OCI-LY7 (cell line): ENCODE data around the gene NTRK3. TPM values are rescaled to one million over a fixed set of nuclear protein-coding genes. Genes with fewer than 3 reads are reported as not detected.

Experiments used
- BruUV-seq: library from RNA; stranded (reverse); fragments of 400-500 nt; replicated peaks from 2 replicates; lab custom pipeline; 2021; lab: Mats Ljungman, UMichigan
- CTCF ChIA-PET: fragments of 300-600 bp; sonication (Branson Sonifier 250); formaldehyde crosslinking; loops from one replicate; lab custom pipeline; 2022; ENCODE audit warnings: antibody characterized with exemption; ENCODE audit not compliant: unreplicated experiment; lab: Charles Lee
- POLR2A ChIA-PET: fragments of 300-600 bp; sonication (Branson Sonifier 250); formaldehyde crosslinking; loops from one replicate; lab custom pipeline; 2022; ENCODE audit warnings: antibody characterized with exemption; lab: Charles Lee
- DNase-seq: peaks from one replicate; pipeline ENCODE4 v3.0.0-alpha.2; 2015; ENCODE audit warnings: low spot score
- H2AFZ ChIP-seq: fragments of 200-600 bp; sonication (generic), shearing (Covaris generic); 2 replicates; pipeline ENCODE4 v1.6.1; 2014; ENCODE audit warnings: mild to moderate bottlenecking, antibody characterized with exemption, low read length, moderate library complexity
- H3K27ac ChIP-seq: fragments of 200-600 bp; sonication (generic); 2 replicates; pipeline ENCODE4 v1.5.1; 2014; ENCODE audit warnings: mixed run types, low read depth, mild to moderate bottlenecking, moderate library complexity, low read length, inconsistent platforms; ENCODE audit not compliant: poor library complexity, severe bottlenecking
- H3K36me3 ChIP-seq: fragments of 200-600 bp; sonication (generic); 2 replicates; pipeline ENCODE4 v1.6.1; 2014; ENCODE audit warnings: mild to moderate bottlenecking, antibody characterized with exemption, low read length, moderate library complexity, mixed read lengths; ENCODE audit not compliant: insufficient read depth
- H3K4me1 ChIP-seq: fragments of 200-600 bp; sonication (generic); 2 replicates; pipeline ENCODE4 v1.5.1; 2014; ENCODE audit warnings: mild to moderate bottlenecking, low read length; ENCODE audit not compliant: insufficient read depth, poor library complexity, severe bottlenecking
- H3K4me2 ChIP-seq: fragments of 200-600 bp; sonication (generic); 2 replicates; pipeline ENCODE4 v1.6.1; 2014; ENCODE audit warnings: mild to moderate bottlenecking, low read length
- H3K4me3 ChIP-seq: fragments of 200-600 bp; sonication (generic); 2 replicates; pipeline ENCODE4 v1.5.1; 2014; ENCODE audit warnings: mild to moderate bottlenecking, low read depth, low read length; ENCODE audit not compliant: poor library complexity, severe bottlenecking
- H3K79me2 ChIP-seq: fragments of 200-600 bp; sonication (generic); 2 replicates; pipeline ENCODE4 v1.6.1; 2016; ENCODE audit warnings: low read depth, mild to moderate bottlenecking, low read length, moderate library complexity, mixed read lengths; ENCODE audit not compliant: insufficient read depth
- H3K9me2 ChIP-seq: fragments of 200-600 bp; sonication (generic); 2 replicates; pipeline ENCODE4 v1.6.1; 2016; ENCODE audit warnings: mild to moderate bottlenecking, low read length, mixed read lengths; ENCODE audit not compliant: insufficient read depth
- H3K9me3 ChIP-seq: fragments of 200-600 bp; sonication (generic); 2 replicates; pipeline ENCODE4 v1.6.1; 2014; ENCODE audit warnings: mild to moderate bottlenecking, mixed run types, low read length, mixed read lengths
- H4K20me1 ChIP-seq: fragments of 200-600 bp; sonication (generic); 2 replicates; pipeline ENCODE4 v1.6.1; 2014; ENCODE audit warnings: mild to moderate bottlenecking, antibody characterized with exemption, low read length, moderate library complexity, mixed read lengths; ENCODE audit not compliant: insufficient read depth
- EZH2phosphoT487 ChIP-seq: fragments of 200-600 bp; sonication (generic); IDR thresholded peaks from 2 replicates; pipeline ENCODE4 v1.6.1; 2018; ENCODE audit warnings: low read depth, borderline replicate concordance, mild to moderate bottlenecking, mixed run types, antibody characterized with exemption, low read length, moderate library complexity, mixed read lengths
- intact Hi-C: fragments of 100-400 bp; cut with micrococcal nuclease; formaldehyde crosslinking; loops from one replicate; pipeline ENCODE4 v1.10.0; 2022; ENCODE audit not compliant: unreplicated experiment
- total RNA-seq, 2 experiments: library from RNA; depleted of rRNA in 1 of 2; stranded (reverse); fragments of >200 nt in 1 of 2; shearing (Covaris generic) in 1 of 2; gene quantifications; 2 replicates each; pipeline ENCODE4 v1.2.3, GENCODE V29; 2014 to 2022
- TF ChIP-seq, protein P1 (sequence below): fragments of 200-600 bp; sonication (generic); conservative IDR thresholded peaks from 2 replicates; pipeline ENCODE4 v1.5.1; 2014; ENCODE audit warnings: mild to moderate bottlenecking, antibody characterized with exemption, low read length, moderate library complexity, mixed read lengths

The NTRK3 gene
- total RNA-seq, 2 experiments from 2014 or later, result 0.50 to 2.5 TPM

DNA sequence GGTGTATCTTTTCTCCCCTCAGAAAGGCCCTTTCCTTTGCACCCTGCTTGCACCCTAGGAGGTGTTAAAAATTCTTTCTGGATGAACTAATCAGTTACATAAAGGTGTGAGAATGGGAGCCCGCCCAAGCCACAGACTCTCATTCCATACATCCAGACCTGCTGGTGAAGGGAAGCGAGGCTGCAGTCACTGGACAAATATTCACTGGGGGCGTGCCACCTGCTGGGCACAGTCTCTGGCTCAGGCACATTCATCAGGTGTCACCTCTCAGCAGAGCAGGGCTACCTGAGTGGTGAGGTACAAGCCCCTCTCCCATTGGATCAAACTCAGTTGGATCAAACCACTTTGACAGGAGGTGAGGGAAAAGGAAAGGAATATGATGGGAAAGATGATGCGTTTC is 52.0 kb downstream of the NTRK3 start:
- no peak overlapping the region for H3K4me2 ChIP-seq
- no TSS peak for BruUV-seq
- POLR2A ChIA-PET, result no interaction called here

DNA sequence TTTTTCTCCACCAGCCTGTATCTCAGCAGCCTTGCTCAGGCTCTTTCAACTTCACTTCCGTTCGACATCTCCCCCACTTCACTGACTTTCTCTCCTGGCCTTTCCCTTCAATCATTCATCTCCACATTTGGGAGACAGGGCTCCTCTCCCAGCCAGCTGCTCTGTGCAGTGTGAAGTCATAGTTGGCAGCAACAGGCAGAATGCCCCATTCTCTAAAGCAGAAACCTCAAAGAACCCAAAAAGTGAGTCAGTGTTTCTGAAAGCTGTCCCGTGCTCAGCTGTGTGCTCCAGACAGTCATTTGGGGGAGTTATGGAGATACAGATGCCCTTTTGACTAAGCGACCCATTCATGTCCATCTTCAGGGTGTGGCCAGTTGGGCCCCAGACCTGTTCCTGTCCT is 54.3 kb downstream of the NTRK3 start:
- Histone ChIP-seq H3K4me3 (no peak overlapping the region), H3K9me3 (no peaks in the 10 kb centered on the region), H4K20me1 (no peaks in the 10 kb centered on the region), H3K4me2 (no peak overlapping the region), H3K4me1 (no peaks in the 10 kb centered on the region), H3K79me2 (no peaks in the 10 kb centered on the region), H3K36me3 (no peaks in the 10 kb centered on the region), H2AFZ (no peak overlapping the region), H3K27ac (no peak overlapping the region), H3K9me2 (no peaks in the 10 kb centered on the region)
- intact Hi-C loops, result no loop called here
- POLR2A ChIA-PET, result interaction anchor here (0.6 kb wide), 1 partner anchor 118 kb away, joined by 4 read pairs; no protein-coding TSS in a partner anchor
- DNase-seq, result no peak
- CTCF ChIA-PET, result no interaction called here
- TF ChIP-seq, protein P1, sequence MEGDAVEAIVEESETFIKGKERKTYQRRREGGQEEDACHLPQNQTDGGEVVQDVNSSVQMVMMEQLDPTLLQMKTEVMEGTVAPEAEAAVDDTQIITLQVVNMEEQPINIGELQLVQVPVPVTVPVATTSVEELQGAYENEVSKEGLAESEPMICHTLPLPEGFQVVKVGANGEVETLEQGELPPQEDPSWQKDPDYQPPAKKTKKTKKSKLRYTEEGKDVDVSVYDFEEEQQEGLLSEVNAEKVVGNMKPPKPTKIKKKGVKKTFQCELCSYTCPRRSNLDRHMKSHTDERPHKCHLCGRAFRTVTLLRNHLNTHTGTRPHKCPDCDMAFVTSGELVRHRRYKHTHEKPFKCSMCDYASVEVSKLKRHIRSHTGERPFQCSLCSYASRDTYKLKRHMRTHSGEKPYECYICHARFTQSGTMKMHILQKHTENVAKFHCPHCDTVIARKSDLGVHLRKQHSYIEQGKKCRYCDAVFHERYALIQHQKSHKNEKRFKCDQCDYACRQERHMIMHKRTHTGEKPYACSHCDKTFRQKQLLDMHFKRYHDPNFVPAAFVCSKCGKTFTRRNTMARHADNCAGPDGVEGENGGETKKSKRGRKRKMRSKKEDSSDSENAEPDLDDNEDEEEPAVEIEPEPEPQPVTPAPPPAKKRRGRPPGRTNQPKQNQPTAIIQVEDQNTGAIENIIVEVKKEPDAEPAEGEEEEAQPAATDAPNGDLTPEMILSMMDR, result no peak
- TF ChIP-seq EZH2phosphoT487, result no peak
- no TSS peak for BruUV-seq

More for the DNA sequence above, 52.0 kb downstream of the NTRK3 start:
- no peak for DNase-seq
- Histone ChIP-seq H3K79me2 (no peaks in the 10 kb centered on the region), H2AFZ (no peak overlapping the region), H3K36me3 (no peaks in the 10 kb centered on the region), H3K4me3 (no peak overlapping the region), H3K9me3 (no peaks in the 10 kb centered on the region), H3K4me1 (no peaks in the 10 kb centered on the region), H4K20me1 (no peaks in the 10 kb centered on the region), H3K27ac (no peak overlapping the region), H3K9me2 (no peaks in the 10 kb centered on the region)
- CTCF ChIA-PET, result no interaction called here
- intact Hi-C loops, result no loop called here
- TF ChIP-seq, protein P1, result no peak
- TF ChIP-seq EZH2phosphoT487, result no peak

DNA sequence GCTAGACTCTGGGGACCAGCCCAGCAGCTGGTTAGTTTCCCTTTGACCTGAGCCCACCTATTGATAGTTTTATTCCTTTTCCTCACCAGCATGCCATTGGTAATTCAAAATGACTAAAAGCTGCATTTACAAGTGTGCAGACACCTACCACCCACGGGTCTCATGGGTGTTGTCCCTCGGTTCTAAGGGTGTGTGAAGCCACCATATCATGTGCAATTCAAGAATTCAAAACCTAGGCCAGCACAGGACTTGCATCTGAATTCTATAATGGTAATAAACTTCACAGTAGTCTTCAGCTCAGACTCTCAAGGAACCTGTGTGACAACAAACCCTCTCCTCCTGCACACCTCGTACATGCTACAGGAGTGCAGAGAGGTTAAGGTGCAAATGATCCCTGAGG is 55.3 kb downstream of the NTRK3 start:
- Histone ChIP-seq H3K79me2 (no peaks in the 10 kb centered on the region), H3K36me3 (no peaks in the 10 kb centered on the region), H3K27ac (no peak overlapping the region), H2AFZ (no peak overlapping the region), H4K20me1 (no peaks in the 10 kb centered on the region), H3K9me3 (no peaks in the 10 kb centered on the region), H3K9me2 (no peaks in the 10 kb centered on the region), H3K4me1 (no peaks in the 10 kb centered on the region), H3K4me2 (no peak overlapping the region), H3K4me3 (no peak overlapping the region)
- TF ChIP-seq, protein P1, result no peak
- TF ChIP-seq EZH2phosphoT487, result no peak
- intact Hi-C loops, result no loop called here
- ChIA-PET POLR2A (no interaction called here), CTCF (no interaction called here)
- BruUV-seq, result no TSS peak
- DNase-seq, result no peak
